Activated naive CD8-positive, alpha-beta T cell treated with anti-CD3 and anti-CD28 coated beads, Interleukin-2, amount 10 ng/mL, durations not matched to agents 7 days and 5 days (primary cell): Measurements from ENCODE around the gene AKAP8L. TPM values are rescaled to one million over a fixed set of nuclear protein-coding genes. Genes with fewer than 3 reads are reported as not detected.

Experiments used
- ATAC-seq: fragments of 150-1000 bp; cut with Tn5 transposase; one replicate; pipeline ENCODE4 v1.10.0; 2021; ENCODE audit warnings: low read depth, moderate library complexity
- POLR2A ChIA-PET: fragments of 350-600 bp; sonication (Branson Sonifier 250); formaldehyde crosslinking; loops from one replicate; lab custom pipeline; 2021; ENCODE audit warnings: antibody characterized with exemption; lab: Charles Lee
- DNase-seq: peaks from one replicate; pipeline ENCODE4 v3.0.0; 2021
- H3K27ac Mint-ChIP-seq: one replicate; pipeline ENCODE4 v1.8.0; 2022; ENCODE audit warnings: mild to moderate bottlenecking, mixed read lengths
- H3K27me3 Mint-ChIP-seq: one replicate; pipeline ENCODE4 v1.8.0; 2022; ENCODE audit warnings: mild to moderate bottlenecking, moderate library complexity, mixed read lengths
- H3K36me3 Mint-ChIP-seq: one replicate; pipeline ENCODE4 v1.8.0; 2021; ENCODE audit warnings: mild to moderate bottlenecking, mixed read lengths
- H3K4me1 Mint-ChIP-seq: one replicate; pipeline ENCODE4 v1.8.0; 2021; ENCODE audit warnings: mixed read lengths
- H3K4me3 Mint-ChIP-seq: one replicate; pipeline ENCODE4 v1.8.0; 2022; ENCODE audit warnings: mild to moderate bottlenecking, moderate library complexity, mixed read lengths
- H3K9me3 Mint-ChIP-seq: one replicate; pipeline ENCODE4 v1.8.0; 2021; ENCODE audit warnings: mixed read lengths
- total RNA-seq, 2 experiments: library from RNA; stranded (reverse); gene quantifications; one replicate each; pipeline ENCODE4 v1.2.3, GENCODE V29; 2021

The AKAP8L gene
- total RNA-seq, 2 experiments from 2014 or later, result 146 to 149 TPM

- no peak overlapping the region for H3K4me3 Mint-ChIP-seq
- H3K9me3 Mint-ChIP-seq, result no peaks in the 10 kb centered on the region
- peaks cover 15% of the 10 kb centered on the region for H3K4me1 Mint-ChIP-seq
- no peak for ATAC-seq
- H3K27ac Mint-ChIP-seq, result no peak overlapping the region
- H3K27me3 Mint-ChIP-seq, result no peaks in the 10 kb centered on the region
- no peak for DNase-seq
- peaks cover 5% of the 10 kb centered on the region for H3K36me3 Mint-ChIP-seq
- POLR2A ChIA-PET, result interaction anchor here (0.8 to 1.8 kb wide), 3 partner anchors 10 to 31 kb away, joined by 3 to 4 read pairs (median 3); partner anchors contain the start of gene WIZ
These were observed 17.4 kb upstream of the AKAP8L start for GRCh38 chr19:15436012-15436825.

- Mint-ChIP-seq H3K4me1 (peaks cover 22% of the 10 kb centered on the region), H3K9me3 (no peaks in the 10 kb centered on the region), H3K36me3 (peaks cover 5% of the 10 kb centered on the region), H3K27ac (peak overlapping the region; percentile 96), H3K27me3 (no peaks in the 10 kb centered on the region), H3K4me3 (peak overlapping the region; percentile 93)
- POLR2A ChIA-PET, result interaction anchor here (0.8 to 2.7 kb wide), 14 partner anchors 8 to 711 kb away, joined by 3 to 50 read pairs (median 8); partner anchors contain the start of genes AKAP8, AKAP8L, HSH2D and WIZ
- DNase-seq (no peak), ATAC-seq (no peak)
These were observed 14.8 kb upstream of the AKAP8L start for GRCh38 chr19:15433519-15434069.

DNA sequence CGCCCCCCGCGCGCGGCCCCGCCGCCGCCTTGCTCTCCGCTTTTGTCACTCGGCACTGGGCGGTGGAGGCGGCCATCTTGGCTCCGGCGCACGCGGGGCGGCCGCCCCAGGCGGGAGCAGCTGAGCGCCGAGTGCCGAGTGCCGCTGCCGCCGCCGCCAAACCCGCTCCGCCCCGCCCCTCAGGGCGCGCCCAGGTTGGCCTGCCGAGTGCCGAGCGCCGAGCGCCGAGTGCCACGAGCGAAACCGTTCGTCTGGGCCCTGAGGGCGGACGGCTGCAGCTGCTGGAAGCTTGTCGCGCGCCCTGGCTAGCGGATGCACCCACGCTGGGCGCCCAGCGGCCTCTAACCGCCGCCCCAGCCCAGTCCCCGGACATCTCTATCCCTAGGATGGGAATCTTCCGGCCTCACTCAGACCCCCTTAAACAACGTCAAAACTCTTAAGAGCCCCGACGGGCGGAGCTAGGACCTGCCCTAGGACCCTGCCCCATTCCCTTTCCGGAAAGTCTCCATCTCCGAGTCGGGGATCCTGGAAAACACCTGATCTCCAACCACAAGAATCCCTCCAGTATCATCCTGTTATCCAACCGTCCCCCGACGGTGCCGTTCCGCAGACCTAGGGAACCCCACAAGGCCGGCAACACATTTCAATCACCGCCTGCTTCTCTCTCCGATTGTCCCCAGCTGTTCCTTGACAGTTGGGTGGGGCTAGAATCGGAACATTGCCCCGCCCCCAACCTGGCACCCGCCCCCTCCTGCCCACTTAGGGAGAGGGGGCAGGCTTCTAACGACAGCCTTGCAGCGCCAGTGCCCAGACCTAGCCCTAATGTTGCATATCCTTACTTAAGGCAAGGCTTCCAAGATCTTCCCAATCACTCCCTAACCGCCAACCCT is 14.1 kb upstream of the AKAP8L start:
- Mint-ChIP-seq H3K4me3 (peak overlapping the region; percentile 93), H3K9me3 (no peaks in the 10 kb centered on the region), H3K27me3 (no peaks in the 10 kb centered on the region), H3K4me1 (peaks cover 22% of the 10 kb centered on the region), H3K27ac (peak overlapping the region; percentile 96), H3K36me3 (peaks cover 5% of the 10 kb centered on the region)
- ATAC-seq (peak; percentile 76), DNase-seq (peak; percentile 98)
- POLR2A ChIA-PET, result interaction anchor here (0.6 to 2.7 kb wide), 18 partner anchors 9 to 1585 kb away, joined by 3 to 50 read pairs (median 6); partner anchors contain the start of genes AKAP8, AKAP8L, HSH2D and WIZ

DNA sequence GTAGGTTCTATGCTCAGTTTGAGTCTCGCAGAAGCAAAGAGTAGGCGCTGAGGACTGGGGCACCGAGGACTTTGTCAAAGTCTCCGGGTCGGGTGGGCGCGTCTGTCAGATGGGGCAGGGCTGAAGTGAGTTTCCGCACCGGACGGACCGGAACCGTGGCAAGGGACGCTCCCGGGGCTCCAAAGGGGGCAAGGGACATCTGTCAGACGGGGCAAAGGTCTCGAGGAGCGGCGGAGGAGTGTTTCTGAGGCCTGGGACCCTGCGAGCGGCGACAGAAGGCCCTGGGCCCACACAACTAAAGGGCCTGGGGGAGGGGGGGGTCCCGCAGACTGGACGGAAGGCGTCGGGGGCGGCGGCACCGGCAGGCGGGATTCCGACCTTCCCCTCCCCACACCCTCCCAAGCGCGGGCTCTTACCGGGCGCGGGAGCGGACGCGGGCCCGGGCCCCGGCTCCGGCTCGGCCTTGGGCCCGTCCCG is 13.3 kb upstream of the AKAP8L start:
- H3K9me3 Mint-ChIP-seq, result no peaks in the 10 kb centered on the region
- peak; percentile 55 for DNase-seq
- H3K36me3 Mint-ChIP-seq, result peaks cover 8% of the 10 kb centered on the region
- H3K4me1 Mint-ChIP-seq, result peaks cover 22% of the 10 kb centered on the region
- peak overlapping the region; percentile 98 for H3K4me3 Mint-ChIP-seq
- H3K27me3 Mint-ChIP-seq, result no peaks in the 10 kb centered on the region
- ATAC-seq, result peak; percentile 11
- POLR2A ChIA-PET, result interaction anchor here (0.6 to 4.0 kb wide), 17 partner anchors 9 to 1585 kb away, joined by 3 to 50 read pairs (median 7); partner anchors contain the start of genes AKAP8, AKAP8L, HSH2D and WIZ
- H3K27ac Mint-ChIP-seq, result peak overlapping the region; percentile 95

- peak overlapping the region; percentile 98 for H3K4me3 Mint-ChIP-seq
- peaks cover 12% of the 10 kb centered on the region for H3K36me3 Mint-ChIP-seq
- H3K9me3 Mint-ChIP-seq, result no peaks in the 10 kb centered on the region
- peaks cover 24% of the 10 kb centered on the region for H3K4me1 Mint-ChIP-seq
- ATAC-seq (no peak), DNase-seq (no peak)
- POLR2A ChIA-PET, result interaction anchor here (1.2 to 4.0 kb wide), 2 partner anchors 12 to 99 kb away, joined by 3 to 32 read pairs; partner anchors contain the start of genes AKAP8L and BRD4
- peak overlapping the region; percentile 95 for H3K27ac Mint-ChIP-seq
- H3K27me3 Mint-ChIP-seq, result no peaks in the 10 kb centered on the region
These were observed 12.7 kb upstream of the AKAP8L start for GRCh38 chr19:15431396-15432017.

DNA sequence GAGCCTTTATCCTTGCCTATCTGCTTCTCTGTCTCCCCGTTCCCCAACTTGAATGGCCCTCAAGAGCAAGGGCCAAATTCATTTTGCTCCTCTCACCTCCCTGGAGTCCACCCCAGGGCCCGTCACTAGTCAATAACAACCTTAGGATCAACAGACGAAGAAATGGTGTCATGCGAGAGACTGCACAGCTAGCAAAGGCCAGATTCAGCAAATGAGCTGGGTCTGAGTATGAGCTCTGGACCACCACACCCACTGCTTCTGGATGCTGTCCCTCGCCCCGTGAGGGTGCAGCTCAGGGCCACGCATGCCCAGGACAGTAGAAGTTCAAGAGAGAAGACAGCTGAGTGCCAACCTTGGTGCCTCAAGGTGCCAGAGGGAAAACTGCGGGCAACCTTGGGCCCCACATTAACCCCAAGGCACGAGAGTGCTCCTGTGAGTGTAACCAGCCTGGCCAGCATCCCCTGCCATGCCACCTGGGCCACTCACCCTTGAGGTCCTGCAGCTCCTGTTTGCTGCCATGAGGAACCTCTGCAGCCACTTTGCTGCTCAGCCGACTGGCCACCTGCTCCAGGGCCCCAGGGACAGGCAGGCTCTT is 11.8 kb upstream of the AKAP8L start:
- POLR2A ChIA-PET, result interaction anchor here (0.6 to 4.0 kb wide), 4 partner anchors 11 to 1050 kb away, joined by 3 to 32 read pairs (median 4); partner anchors contain the start of genes AKAP8L and BRD4
- H3K4me1 Mint-ChIP-seq, result peaks cover 26% of the 10 kb centered on the region
- ATAC-seq (no peak), DNase-seq (no peak)
- H3K36me3 Mint-ChIP-seq, result peaks cover 17% of the 10 kb centered on the region
- peak overlapping the region; percentile 98 for H3K4me3 Mint-ChIP-seq
- H3K27me3 Mint-ChIP-seq, result no peaks in the 10 kb centered on the region
- no peaks in the 10 kb centered on the region for H3K9me3 Mint-ChIP-seq
- H3K27ac Mint-ChIP-seq, result no peak overlapping the region

- POLR2A ChIA-PET, result interaction anchor here (0.8 to 4.0 kb wide), 3 partner anchors 10 to 126 kb away, joined by 3 to 32 read pairs (median 4); partner anchors contain the start of gene AKAP8L
- Mint-ChIP-seq H3K27me3 (no peaks in the 10 kb centered on the region), H3K36me3 (peaks cover 20% of the 10 kb centered on the region), H3K4me3 (no peak overlapping the region), H3K4me1 (peaks cover 26% of the 10 kb centered on the region), H3K27ac (no peak overlapping the region), H3K9me3 (no peaks in the 10 kb centered on the region)
- DNase-seq (no peak), ATAC-seq (no peak)
These were observed 11.2 kb upstream of the AKAP8L start for GRCh38 chr19:15429825-15430467.

GRCh38 chr19:15428956-15429824 is 10.4 kb upstream of the AKAP8L start:
- peaks cover 22% of the 10 kb centered on the region for H3K36me3 Mint-ChIP-seq
- no peak overlapping the region for H3K4me3 Mint-ChIP-seq
- DNase-seq (no peak), ATAC-seq (no peak)
- no peaks in the 10 kb centered on the region for H3K9me3 Mint-ChIP-seq
- H3K27ac Mint-ChIP-seq, result no peak overlapping the region
- H3K4me1 Mint-ChIP-seq, result peaks cover 26% of the 10 kb centered on the region
- POLR2A ChIA-PET, result interaction anchor here (0.8 to 4.0 kb wide), 3 partner anchors 9 to 127 kb away, joined by 3 to 32 read pairs (median 4); partner anchors contain the start of gene AKAP8L
- H3K27me3 Mint-ChIP-seq, result no peaks in the 10 kb centered on the region

- H3K4me3 Mint-ChIP-seq, result no peak overlapping the region
- peaks cover 31% of the 10 kb centered on the region for H3K36me3 Mint-ChIP-seq
- no peak for ATAC-seq
- peaks cover 20% of the 10 kb centered on the region for H3K4me1 Mint-ChIP-seq
- DNase-seq, result no peak
- H3K27ac Mint-ChIP-seq, result no peak overlapping the region
- peaks cover 2% of the 10 kb centered on the region for H3K9me3 Mint-ChIP-seq
- H3K27me3 Mint-ChIP-seq, result no peaks in the 10 kb centered on the region
- POLR2A ChIA-PET, result interaction anchor here (0.6 to 4.0 kb wide), 2 partner anchors 8 to 22 kb away, joined by 3 to 32 read pairs; partner anchors contain the start of gene AKAP8L
These were observed 9.2 kb upstream of the AKAP8L start for GRCh38 chr19:15427991-15428471.

- H3K27ac Mint-ChIP-seq, result no peak overlapping the region
- ATAC-seq (no peak), DNase-seq (no peak)
- POLR2A ChIA-PET, result no interaction called here
- H3K4me3 Mint-ChIP-seq, result no peak overlapping the region
- H3K9me3 Mint-ChIP-seq, result peaks cover 2% of the 10 kb centered on the region
- H3K36me3 Mint-ChIP-seq, result peaks cover 37% of the 10 kb centered on the region
- peaks cover 20% of the 10 kb centered on the region for H3K4me1 Mint-ChIP-seq
- no peaks in the 10 kb centered on the region for H3K27me3 Mint-ChIP-seq
These were observed 8.5 kb upstream of the AKAP8L start for GRCh38 chr19:15427350-15427700.
